ENCODE results near the gene TMEM91. TPM values are rescaled to one million over a fixed set of nuclear protein-coding genes. Genes with fewer than 3 reads are reported as not detected.

TMEM91 gene
- total RNA-seq, 1 donor from 2014 or later, result 8.1 TPM

DNA sequence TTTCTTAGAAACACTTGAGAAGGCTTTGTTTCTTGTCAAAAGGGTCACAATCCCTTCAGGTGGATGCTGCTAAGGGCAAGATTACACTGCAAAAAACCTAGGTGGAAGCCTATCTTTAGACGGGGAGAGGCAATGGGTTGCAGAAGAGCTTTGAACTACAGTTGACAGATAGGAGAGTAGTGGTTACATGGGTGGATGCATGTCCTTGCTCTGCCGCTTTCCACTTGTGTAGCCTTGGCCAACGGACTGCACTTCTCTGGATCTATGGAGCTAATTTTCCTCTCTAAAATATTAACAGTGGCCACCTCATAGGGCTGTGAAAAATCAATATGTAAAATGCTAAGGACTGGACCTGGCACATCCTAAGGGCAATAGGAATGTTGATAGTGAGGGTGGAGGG, 22.3 kb downstream of the TMEM91 start:
- no peak for DNase-seq (ENCODE audit: extremely low spot score, unreplicated experiment)
- Mint-ChIP-seq H3K36me3 (no peaks in the 10 kb centered on the region), H3K4me3 (peak overlapping the region; percentile 99), H3K27ac (peak overlapping the region; percentile 100), H3K9me3 (no peaks in the 10 kb centered on the region), H3K27me3 (no peaks in the 10 kb centered on the region), H3K4me1 (ENCODE audit: unreplicated experiment) (peaks cover 26% of the 10 kb centered on the region)
- TF ChIP-seq, protein P1, sequence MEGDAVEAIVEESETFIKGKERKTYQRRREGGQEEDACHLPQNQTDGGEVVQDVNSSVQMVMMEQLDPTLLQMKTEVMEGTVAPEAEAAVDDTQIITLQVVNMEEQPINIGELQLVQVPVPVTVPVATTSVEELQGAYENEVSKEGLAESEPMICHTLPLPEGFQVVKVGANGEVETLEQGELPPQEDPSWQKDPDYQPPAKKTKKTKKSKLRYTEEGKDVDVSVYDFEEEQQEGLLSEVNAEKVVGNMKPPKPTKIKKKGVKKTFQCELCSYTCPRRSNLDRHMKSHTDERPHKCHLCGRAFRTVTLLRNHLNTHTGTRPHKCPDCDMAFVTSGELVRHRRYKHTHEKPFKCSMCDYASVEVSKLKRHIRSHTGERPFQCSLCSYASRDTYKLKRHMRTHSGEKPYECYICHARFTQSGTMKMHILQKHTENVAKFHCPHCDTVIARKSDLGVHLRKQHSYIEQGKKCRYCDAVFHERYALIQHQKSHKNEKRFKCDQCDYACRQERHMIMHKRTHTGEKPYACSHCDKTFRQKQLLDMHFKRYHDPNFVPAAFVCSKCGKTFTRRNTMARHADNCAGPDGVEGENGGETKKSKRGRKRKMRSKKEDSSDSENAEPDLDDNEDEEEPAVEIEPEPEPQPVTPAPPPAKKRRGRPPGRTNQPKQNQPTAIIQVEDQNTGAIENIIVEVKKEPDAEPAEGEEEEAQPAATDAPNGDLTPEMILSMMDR (conservative IDR thresholded peaks at IDR 0.05), result no peak

DNA sequence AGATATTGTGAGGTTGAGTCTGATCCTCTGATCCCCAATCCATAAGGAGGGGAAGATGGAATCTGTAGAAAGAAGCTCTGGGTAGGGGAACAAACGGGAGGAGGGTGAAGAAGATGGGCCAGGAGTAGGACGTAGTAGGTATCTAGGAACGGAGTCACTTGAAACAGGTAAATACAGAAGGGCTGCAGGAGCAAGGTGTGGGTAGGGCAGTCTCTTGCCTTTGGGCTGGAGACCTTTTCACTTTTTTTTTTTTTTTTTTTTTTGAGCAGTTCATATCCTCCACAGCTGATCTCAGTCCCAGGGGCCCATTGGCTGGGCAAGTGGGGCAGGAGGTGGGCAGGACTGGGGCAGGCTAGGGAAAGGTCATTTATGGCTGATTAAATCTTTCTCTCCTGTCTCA, 22.8 kb downstream of the TMEM91 start:
- Mint-ChIP-seq H3K4me1 (ENCODE audit: unreplicated experiment) (peaks cover 26% of the 10 kb centered on the region), H3K27me3 (no peaks in the 10 kb centered on the region), H3K27ac (peak overlapping the region; percentile 100), H3K36me3 (no peaks in the 10 kb centered on the region), H3K4me3 (peak overlapping the region; percentile 99), H3K9me3 (no peaks in the 10 kb centered on the region)
- TF ChIP-seq, protein P1 (conservative IDR thresholded peaks at IDR 0.05), result no peak
- DNase-seq (ENCODE audit: extremely low spot score, unreplicated experiment), result no peak

DNA sequence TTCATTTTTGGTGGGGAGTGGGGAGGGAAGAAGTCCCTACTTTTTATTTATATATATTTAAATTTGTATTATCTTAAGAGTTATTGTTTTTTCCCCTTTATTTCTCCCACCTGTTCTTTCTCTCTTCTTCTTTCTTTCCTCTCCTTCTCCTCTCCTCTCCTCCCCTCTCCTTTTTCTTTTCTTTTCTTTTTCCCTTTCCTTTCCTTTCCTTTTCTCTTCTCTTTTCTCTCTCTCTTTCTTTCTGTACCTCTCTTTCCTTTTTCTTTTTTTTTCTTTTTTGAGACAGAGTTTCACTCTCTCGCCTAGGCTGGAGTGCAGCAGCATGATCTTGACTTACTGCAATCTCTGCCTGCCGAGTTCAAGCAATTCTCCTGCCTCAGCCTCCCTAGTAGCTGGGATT, 23.2 kb downstream of the TMEM91 start:
- Mint-ChIP-seq H3K4me3 (peak overlapping the region; percentile 67), H3K27me3 (no peaks in the 10 kb centered on the region), H3K27ac (peak overlapping the region; percentile 64), H3K36me3 (no peaks in the 10 kb centered on the region), H3K4me1 (ENCODE audit: unreplicated experiment) (peaks cover 26% of the 10 kb centered on the region), H3K9me3 (no peaks in the 10 kb centered on the region)
- DNase-seq (ENCODE audit: extremely low spot score, unreplicated experiment), result no peak
- TF ChIP-seq, protein P1 (conservative IDR thresholded peaks at IDR 0.05), result no peak

DNA sequence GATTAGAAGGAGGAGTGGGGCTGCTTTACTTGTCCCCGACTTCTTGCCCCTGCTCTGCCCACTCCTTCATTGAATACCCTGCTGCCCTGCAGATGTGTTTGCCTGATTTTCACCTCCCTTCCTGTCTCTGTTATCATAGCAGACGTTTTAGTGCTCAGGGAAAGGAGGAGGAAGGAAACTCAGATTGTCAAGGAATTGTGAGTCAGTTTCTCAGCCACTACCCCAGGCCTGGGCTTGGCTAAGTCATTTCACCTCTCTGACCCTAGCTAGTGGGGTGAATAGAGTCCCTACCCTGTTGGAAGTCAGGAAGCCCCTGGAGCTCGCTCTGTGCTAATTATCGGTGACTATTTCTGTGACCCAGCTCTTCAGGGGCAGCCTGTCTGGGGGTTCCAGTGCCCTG, 25.1 kb downstream of the TMEM91 start:
- H3K4me3 Mint-ChIP-seq, result no peak overlapping the region
- H3K27ac Mint-ChIP-seq, result no peak overlapping the region
- no peak for DNase-seq (ENCODE audit: extremely low spot score, unreplicated experiment)
- no peaks in the 10 kb centered on the region for H3K36me3 Mint-ChIP-seq
- no peaks in the 10 kb centered on the region for H3K9me3 Mint-ChIP-seq
- H3K27me3 Mint-ChIP-seq, result no peaks in the 10 kb centered on the region
- H3K4me1 Mint-ChIP-seq (ENCODE audit: unreplicated experiment), result peaks cover 16% of the 10 kb centered on the region
- TF ChIP-seq, protein P1 (conservative IDR thresholded peaks at IDR 0.05), result no peak

DNA sequence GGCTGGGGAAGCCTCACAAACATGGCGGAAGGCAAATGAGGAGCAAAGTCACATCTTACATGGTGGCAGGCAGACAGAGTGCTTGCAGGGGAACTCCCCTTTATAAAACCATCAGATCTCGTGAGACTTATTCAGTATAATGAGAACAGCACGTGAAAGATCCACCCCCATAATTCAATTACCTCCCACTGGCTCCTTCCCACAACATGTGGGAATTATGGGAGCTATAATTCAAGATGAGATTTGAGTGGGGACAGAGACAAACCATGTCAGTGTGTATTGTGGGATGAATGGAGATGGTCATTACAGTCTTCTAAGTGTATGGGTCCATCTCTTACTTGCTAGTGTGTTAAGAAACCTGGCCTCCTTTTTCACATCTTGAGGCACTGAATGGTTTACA, 25.7 kb downstream of the TMEM91 start:
- DNase-seq (ENCODE audit: extremely low spot score, unreplicated experiment), result no peak
- Mint-ChIP-seq H3K27ac (no peak overlapping the region), H3K4me3 (no peak overlapping the region), H3K4me1 (ENCODE audit: unreplicated experiment) (peaks cover 18% of the 10 kb centered on the region), H3K9me3 (no peaks in the 10 kb centered on the region), H3K27me3 (no peaks in the 10 kb centered on the region), H3K36me3 (no peaks in the 10 kb centered on the region)
- TF ChIP-seq, protein P1 (conservative IDR thresholded peaks at IDR 0.05), result no peak
